ENCODE results near the gene GINS1. TPM values are rescaled to one million over a fixed set of nuclear protein-coding genes. Genes with fewer than 3 reads are reported as not detected.

The GINS1 gene
- total and polyA plus RNA-seq, 12 donors: 0.30 to 7.0 (median 1.2) TPM

DNA sequence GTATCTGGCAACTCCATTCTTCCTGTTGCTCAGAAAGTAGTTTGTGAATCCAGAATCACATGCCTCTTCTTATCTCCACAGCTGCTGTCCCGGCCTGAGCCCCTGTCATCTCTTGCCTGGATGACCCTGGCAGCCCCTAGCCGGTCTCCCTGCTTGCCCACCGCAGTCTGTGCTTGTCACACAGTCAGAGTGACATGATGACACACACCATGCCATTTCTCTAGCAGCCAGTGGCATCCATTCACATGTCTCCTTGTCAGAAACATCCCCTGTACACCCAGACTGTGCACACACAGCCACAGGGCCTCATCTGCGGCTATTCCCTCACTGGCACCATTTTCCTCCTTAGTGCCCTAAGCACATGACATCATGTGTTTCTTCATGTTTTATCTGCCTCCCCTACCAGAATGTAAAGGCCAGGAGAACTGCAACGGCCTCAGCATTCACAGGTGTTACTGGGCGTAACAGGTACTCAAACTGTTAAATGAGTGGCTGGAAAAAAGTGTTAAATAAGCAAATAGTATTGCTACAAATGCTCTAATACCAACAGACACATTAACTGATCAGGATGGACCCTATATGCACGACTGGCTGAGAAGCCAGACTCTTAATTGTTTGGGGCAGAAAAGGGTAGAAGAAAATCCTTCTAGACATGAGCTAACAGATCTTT is 26.4 kb upstream of the GINS1 start:
- no peak for TF ChIP-seq POLR2A (IDR thresholded peaks at IDR 0.05)
- intact Hi-C loops (cut with DNase I): no loop called here
- H3K27me3 ChIP-seq: no peaks in the 10 kb centered on the region
- no peaks in the 10 kb centered on the region for H3K9me3 ChIP-seq (replicated peaks in 1 of 3)
- H3K4me3 ChIP-seq: no peak overlapping the region
- H3K4me1 ChIP-seq (replicated peaks in 1 of 2): no peaks in the 10 kb centered on the region
- no peaks in the 10 kb centered on the region for H3K36me3 ChIP-seq (replicated peaks in 1 of 2)
- no peak for DNase-seq
- WGBS, 4 donors: 87 to 90% (median 90%) methylated on average over 7 of the region's 7 CpGs
- H3K27ac ChIP-seq: no peak overlapping the region

DNA sequence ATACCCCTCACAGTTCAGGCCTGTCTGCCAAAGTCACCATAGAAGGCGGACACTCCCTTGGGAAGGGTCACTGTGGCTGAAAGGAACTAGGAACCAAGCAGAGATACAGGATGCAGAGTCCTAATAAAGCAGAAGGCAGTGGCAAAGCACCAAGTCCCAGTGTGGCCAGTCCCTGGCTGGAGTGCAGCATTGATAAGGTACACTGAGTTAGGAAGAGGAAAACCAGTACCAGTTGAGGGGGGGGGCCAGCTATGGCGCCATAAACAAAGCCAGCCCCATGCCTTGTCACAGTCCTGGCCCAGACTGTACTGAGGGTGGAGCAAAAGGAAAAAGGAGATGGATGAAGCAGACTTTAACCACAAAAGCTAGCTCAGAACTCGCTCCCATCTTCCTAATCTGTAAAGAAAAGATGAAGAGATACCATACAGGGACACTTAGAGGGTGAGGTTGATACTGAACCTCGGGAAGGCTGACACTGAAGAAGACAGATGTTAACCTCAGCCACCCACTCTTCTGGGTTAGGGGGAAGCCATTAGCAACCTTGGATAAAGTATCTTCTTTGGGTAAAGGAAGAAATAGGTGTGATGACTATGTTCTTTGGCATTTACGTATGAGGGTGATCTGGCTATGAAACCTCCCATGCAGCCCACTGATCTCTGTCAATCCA is 24.6 kb upstream of the GINS1 start:
- no peaks in the 10 kb centered on the region for H3K27me3 ChIP-seq
- no peak overlapping the region for H3K4me3 ChIP-seq
- TF ChIP-seq POLR2A (IDR thresholded peaks at IDR 0.05): no peak
- TF ChIP-seq, protein P1, sequence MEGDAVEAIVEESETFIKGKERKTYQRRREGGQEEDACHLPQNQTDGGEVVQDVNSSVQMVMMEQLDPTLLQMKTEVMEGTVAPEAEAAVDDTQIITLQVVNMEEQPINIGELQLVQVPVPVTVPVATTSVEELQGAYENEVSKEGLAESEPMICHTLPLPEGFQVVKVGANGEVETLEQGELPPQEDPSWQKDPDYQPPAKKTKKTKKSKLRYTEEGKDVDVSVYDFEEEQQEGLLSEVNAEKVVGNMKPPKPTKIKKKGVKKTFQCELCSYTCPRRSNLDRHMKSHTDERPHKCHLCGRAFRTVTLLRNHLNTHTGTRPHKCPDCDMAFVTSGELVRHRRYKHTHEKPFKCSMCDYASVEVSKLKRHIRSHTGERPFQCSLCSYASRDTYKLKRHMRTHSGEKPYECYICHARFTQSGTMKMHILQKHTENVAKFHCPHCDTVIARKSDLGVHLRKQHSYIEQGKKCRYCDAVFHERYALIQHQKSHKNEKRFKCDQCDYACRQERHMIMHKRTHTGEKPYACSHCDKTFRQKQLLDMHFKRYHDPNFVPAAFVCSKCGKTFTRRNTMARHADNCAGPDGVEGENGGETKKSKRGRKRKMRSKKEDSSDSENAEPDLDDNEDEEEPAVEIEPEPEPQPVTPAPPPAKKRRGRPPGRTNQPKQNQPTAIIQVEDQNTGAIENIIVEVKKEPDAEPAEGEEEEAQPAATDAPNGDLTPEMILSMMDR (IDR thresholded peaks at IDR 0.05): no peak
- intact Hi-C loops (cut with DNase I): no loop called here
- no peaks in the 10 kb centered on the region for H3K9me3 ChIP-seq (replicated peaks in 1 of 3)
- no peak for DNase-seq
- H3K27ac ChIP-seq: no peak overlapping the region
- H3K36me3 ChIP-seq (replicated peaks in 1 of 2): no peaks in the 10 kb centered on the region
- no peaks in the 10 kb centered on the region for H3K4me1 ChIP-seq (replicated peaks in 1 of 2)
- WGBS, 4 donors: 83 to 90% (median 88%) methylated on average over 5 of the region's 5 CpGs

DNA sequence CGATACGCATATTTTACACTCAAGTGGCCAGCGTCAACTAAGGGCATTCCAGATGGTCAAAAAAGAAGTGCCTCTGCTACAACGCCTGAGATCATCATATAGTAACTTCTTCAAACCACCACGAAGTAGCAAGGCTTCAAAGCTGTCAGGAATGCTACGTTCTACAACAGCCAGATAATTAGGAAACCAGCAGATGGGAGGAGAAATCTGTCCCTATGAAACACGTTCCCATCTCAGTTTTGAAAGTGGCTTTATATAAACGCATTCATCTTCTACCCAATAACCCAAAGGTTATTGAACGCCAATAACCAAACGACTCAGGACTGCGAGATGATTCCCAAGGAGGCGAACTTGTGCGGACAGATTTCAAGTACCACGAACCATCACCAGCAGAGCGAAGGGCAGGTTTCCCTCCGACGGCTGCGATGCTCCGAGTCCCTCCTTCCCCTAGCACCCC is 18.0 kb upstream of the GINS1 start:
- no peak for TF ChIP-seq POLR2A (IDR thresholded peaks at IDR 0.05)
- TF ChIP-seq, protein P1 (IDR thresholded peaks at IDR 0.05): no peak
- Histone ChIP-seq H3K4me3 (peak overlapping the region in 3 of 4 donors; percentile 68 to 88 (median 78)), H3K36me3 (replicated peaks in 1 of 2) (no peaks in the 10 kb centered on the region), H3K27me3 (no peaks in the 10 kb centered on the region), H3K9me3 (replicated peaks in 1 of 3) (no peaks in the 10 kb centered on the region), H3K27ac (peak overlapping the region in 4 of 5 donors; percentile 85 to 94 (median 86)), H3K4me1 (replicated peaks in 1 of 2) (peaks cover 5 to 7% of the 10 kb centered on the region in 2 donors)
- intact Hi-C loops (cut with DNase I): no loop called here
- peak in 2 of 7 donors; percentile 14 to 29 for DNase-seq
- 19 to 33% (median 26%) methylated on average over 12 to 19 of the region's 19 CpGs for WGBS, 4 donors

DNA sequence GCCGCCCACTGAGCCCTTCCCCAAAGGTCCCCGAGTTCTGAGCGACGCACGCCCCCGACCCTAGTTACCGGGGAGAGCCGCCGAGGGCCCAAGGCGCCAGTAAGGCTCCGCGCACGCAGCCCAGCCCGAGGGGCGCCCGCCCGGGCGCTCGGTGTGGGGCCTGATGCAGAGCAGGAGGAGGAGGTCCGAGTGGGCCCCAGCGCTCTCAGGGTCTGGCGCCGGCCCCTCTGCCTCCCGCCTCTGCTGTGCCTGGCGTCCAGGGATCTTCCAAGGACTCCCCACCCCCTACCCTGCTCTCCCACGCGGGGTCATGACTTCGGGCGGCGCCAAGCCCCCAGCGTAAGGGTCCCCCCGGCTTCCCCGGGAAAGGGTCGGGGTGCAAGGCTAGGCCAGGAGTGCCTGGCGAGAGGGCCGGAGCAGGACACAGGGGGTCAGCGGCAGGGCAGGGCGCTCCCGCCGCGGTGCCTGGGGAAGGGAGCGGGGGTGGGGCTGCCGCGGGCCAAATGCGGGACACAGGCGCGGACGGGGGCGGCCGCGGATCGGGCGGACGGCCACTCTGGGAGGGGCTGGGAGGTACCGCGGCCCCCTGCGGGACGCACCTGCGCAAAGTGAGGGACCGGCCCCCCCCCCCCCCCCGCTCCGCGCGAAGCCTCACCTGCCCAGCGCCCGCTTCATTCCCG is 17.5 kb upstream of the GINS1 start:
- H3K9me3 ChIP-seq (replicated peaks in 1 of 3): no peaks in the 10 kb centered on the region
- WGBS, 4 donors: 0 to 1% (median 0%) methylated on average over 14 to 64 of the region's 67 CpGs; no CpG with 5 or more reads in 1 of the 4 donors
- H3K4me1 ChIP-seq (replicated peaks in 1 of 2): peaks cover 5 to 7% of the 10 kb centered on the region in 2 donors
- H3K27ac ChIP-seq: peak overlapping the region in 4 of 5 donors; percentile 85 to 94 (median 86)
- no peaks in the 10 kb centered on the region for H3K36me3 ChIP-seq (replicated peaks in 1 of 2)
- DNase-seq: peak; percentile 25 to 57 (median 39)
- H3K4me3 ChIP-seq: peak overlapping the region; percentile 57 to 88 (median 73)
- TF ChIP-seq POLR2A (IDR thresholded peaks at IDR 0.05): no peak
- TF ChIP-seq, protein P1 (IDR thresholded peaks at IDR 0.05): no peak
- intact Hi-C loops (cut with DNase I): loop anchor here (10.0 kb wide), 4 partner anchors 95 to 325 kb away; no protein-coding TSS in a partner anchor
- no peaks in the 10 kb centered on the region for H3K27me3 ChIP-seq
